Ishikawa (cell line): ENCODE data around the gene PTPRN2.

Source experiments
- CEBPB ChIP-seq: IDR thresholded peaks from 2 replicates; pipeline ENCODE4 v1.6.1; 2012
- CREB1 ChIP-seq: IDR thresholded peaks from 2 replicates; pipeline ENCODE4 v1.6.1; 2012; ENCODE audit warnings: low read depth
- EGR1 ChIP-seq: IDR thresholded peaks from 2 replicates; pipeline ENCODE4 v1.6.1; 2012
- EP300 ChIP-seq: IDR thresholded peaks from 2 replicates; pipeline ENCODE4 v1.6.1; 2012; ENCODE audit warnings: borderline replicate concordance
- FOXM1 ChIP-seq: IDR thresholded peaks from 2 replicates; pipeline ENCODE4 v1.6.1; 2012; ENCODE audit warnings: low read depth, borderline replicate concordance
- NFIC ChIP-seq: IDR thresholded peaks from 2 replicates; pipeline ENCODE4 v1.6.1; 2012
- RAD21 ChIP-seq: IDR thresholded peaks from 2 replicates; pipeline ENCODE4 v1.6.1; 2012; ENCODE audit warnings: low read depth
- TAF1 ChIP-seq: IDR thresholded peaks from 2 replicates; pipeline ENCODE4 v1.6.1; 2012; ENCODE audit warnings: low read depth, mild to moderate bottlenecking
- TCF12 ChIP-seq: IDR thresholded peaks from 2 replicates; pipeline ENCODE4 v1.6.1; 2012; ENCODE audit warnings: low read depth
- TEAD4 ChIP-seq: IDR thresholded peaks from 2 replicates; pipeline ENCODE4 v1.6.1; 2012
- YY1 ChIP-seq: IDR thresholded peaks from 2 replicates; pipeline ENCODE4 v1.6.1; 2012; ENCODE audit warnings: low read depth
- ZBTB7A ChIP-seq: IDR thresholded peaks from 2 replicates; pipeline ENCODE4 v1.6.1; 2012; ENCODE audit warnings: low read depth
- TF ChIP-seq, protein P1 (sequence below): IDR thresholded peaks from 2 replicates; pipeline ENCODE4 v1.6.1; 2012
- TF ChIP-seq, protein P2 (sequence below): IDR thresholded peaks from 2 replicates; pipeline ENCODE4 v1.6.1; 2012; ENCODE audit warnings: low read depth, mild to moderate bottlenecking
- TF ChIP-seq, protein P3 (sequence below): IDR thresholded peaks from 2 replicates; pipeline ENCODE4 v1.6.1; 2012

Gene PTPRN2

DNA sequence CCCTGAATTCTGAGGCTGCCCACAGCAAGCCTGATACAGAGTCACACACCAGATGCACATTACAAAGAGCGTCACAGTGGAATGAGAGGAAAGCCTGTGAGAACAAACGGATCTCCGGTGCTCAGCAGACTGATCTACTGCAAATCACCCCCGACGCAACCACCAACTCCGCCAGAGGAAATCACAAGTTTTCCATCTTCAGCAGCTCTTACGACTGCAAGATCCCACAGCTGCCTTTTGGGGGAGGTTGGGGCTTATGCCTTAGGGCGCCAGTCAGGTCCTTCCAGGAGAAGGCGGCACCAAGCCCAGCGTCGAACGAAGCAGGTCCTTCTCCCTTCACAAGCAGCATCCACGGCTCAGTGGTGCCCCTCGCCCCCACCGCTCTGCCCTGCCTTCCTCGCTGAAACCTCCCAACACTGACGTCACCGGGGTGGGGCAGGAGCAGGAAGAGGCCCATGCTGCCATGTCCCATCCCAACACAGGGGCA lies 32.5 kb downstream of the PTPRN2 start:
- TF ChIP-seq EP300: no peak
- TF ChIP-seq NFIC: no peak
- TF ChIP-seq TAF1: no peak
- no peak for TF ChIP-seq FOXM1
- TF ChIP-seq, protein P1, sequence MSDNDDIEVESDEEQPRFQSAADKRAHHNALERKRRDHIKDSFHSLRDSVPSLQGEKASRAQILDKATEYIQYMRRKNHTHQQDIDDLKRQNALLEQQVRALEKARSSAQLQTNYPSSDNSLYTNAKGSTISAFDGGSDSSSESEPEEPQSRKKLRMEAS: no peak
- no peak for TF ChIP-seq CEBPB
- no peak for TF ChIP-seq TEAD4
- TF ChIP-seq, protein P2, sequence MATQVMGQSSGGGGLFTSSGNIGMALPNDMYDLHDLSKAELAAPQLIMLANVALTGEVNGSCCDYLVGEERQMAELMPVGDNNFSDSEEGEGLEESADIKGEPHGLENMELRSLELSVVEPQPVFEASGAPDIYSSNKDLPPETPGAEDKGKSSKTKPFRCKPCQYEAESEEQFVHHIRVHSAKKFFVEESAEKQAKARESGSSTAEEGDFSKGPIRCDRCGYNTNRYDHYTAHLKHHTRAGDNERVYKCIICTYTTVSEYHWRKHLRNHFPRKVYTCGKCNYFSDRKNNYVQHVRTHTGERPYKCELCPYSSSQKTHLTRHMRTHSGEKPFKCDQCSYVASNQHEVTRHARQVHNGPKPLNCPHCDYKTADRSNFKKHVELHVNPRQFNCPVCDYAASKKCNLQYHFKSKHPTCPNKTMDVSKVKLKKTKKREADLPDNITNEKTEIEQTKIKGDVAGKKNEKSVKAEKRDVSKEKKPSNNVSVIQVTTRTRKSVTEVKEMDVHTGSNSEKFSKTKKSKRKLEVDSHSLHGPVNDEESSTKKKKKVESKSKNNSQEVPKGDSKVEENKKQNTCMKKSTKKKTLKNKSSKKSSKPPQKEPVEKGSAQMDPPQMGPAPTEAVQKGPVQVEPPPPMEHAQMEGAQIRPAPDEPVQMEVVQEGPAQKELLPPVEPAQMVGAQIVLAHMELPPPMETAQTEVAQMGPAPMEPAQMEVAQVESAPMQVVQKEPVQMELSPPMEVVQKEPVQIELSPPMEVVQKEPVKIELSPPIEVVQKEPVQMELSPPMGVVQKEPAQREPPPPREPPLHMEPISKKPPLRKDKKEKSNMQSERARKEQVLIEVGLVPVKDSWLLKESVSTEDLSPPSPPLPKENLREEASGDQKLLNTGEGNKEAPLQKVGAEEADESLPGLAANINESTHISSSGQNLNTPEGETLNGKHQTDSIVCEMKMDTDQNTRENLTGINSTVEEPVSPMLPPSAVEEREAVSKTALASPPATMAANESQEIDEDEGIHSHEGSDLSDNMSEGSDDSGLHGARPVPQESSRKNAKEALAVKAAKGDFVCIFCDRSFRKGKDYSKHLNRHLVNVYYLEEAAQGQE: no peak
- TF ChIP-seq, protein P3, sequence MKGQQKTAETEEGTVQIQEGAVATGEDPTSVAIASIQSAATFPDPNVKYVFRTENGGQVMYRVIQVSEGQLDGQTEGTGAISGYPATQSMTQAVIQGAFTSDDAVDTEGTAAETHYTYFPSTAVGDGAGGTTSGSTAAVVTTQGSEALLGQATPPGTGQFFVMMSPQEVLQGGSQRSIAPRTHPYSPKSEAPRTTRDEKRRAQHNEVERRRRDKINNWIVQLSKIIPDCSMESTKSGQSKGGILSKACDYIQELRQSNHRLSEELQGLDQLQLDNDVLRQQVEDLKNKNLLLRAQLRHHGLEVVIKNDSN: no peak
- no peak for TF ChIP-seq TCF12
- TF ChIP-seq YY1: no peak
- no peak for TF ChIP-seq ZBTB7A
- TF ChIP-seq RAD21: no peak
- no peak for TF ChIP-seq EGR1

DNA sequence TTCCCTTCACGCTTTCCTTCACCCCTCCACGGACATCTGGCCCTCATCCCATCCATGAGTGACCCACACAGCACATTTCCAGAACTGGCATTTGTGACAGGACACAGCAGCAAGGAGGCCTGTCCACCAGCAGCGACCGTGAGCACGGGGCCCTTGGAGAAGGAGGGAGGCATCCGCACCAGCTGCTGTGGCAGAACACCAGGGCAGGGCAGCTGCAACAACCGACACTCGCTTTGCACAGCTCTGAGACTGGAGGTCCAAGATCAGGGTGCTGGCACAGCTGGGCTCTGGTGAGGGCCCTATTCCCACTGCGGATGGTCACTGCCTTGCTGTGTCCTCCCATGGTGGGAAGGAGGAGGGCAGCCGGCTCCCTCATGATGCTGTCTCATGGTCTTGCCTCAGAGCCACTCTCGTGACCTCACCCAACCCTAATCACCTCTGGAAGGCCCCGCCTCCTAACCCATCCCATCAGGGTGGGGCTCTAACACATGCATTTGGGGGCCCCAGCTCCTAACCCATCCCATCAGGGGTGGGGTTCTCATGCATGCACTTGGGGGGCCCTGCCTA lies 36.7 kb downstream of the PTPRN2 start:
- TF ChIP-seq RAD21 (no peak), TEAD4 (no peak), TCF12 (no peak), EP300 (no peak), CEBPB (no peak), TAF1 (no peak), YY1 (no peak)
- TF ChIP-seq, protein P2: no peak

DNA sequence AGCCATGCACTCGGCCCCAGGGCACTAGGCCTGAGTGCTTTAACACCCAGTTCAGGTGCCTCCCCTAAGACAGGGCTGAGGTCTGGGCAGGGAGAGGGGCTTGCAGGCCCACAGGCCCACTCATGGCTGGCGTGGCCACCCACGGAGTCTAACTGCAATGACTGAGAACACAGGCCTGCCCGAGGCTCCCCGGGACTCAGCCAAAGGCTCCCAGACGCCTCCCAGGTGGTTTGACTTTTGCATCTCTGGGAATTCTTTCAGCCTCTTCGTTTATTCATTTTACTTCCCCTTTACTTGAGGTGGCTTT lies 37.3 kb downstream of the PTPRN2 start:
- no peak for TF ChIP-seq CREB1

DNA sequence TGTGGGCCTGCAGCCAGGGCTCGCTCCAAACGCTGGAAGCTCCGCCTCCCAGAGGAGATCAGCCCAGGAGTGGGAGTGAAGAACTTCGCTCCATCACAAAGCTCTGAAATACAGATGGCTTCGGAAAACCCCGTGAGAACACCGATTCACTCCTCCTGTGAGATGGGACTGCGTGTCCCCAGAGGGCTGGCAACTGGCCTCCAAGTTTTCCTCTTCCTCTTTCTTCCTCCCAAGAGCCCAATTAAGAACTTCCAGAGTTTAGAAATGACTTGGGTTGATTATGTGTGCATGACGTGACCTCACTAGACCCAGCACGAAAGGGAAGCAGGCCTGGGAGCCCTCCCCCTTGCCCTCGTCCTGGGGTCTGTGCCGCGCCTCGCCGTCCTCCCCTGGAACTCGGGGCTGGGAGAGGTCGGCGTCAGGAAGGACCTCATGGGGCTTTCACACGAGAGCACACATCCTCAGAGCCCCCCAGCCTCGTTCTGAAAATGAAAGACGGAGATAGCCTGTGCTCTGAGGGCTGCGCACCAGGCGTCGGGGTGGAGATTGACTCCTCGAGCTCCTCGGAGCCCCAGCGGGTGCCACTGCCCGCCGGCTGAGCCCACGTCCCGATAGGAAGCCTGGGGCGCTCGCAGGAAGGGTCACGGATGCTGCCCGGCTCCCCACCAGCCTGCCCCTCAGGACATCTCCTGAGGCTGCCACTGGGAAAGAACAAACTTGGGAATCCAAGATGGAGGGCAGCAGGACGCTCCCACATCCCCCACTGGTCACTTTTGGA lies 37.8 kb downstream of the PTPRN2 start:
- TF ChIP-seq NFIC: no peak
- TF ChIP-seq, protein P3: no peak
- TF ChIP-seq TCF12: no peak
- TF ChIP-seq, protein P2: no peak
- TF ChIP-seq YY1: no peak
- TF ChIP-seq RAD21: no peak
- TF ChIP-seq CEBPB: no peak
- no peak for TF ChIP-seq TEAD4
- TF ChIP-seq, protein P1: no peak
- no peak for TF ChIP-seq FOXM1

DNA sequence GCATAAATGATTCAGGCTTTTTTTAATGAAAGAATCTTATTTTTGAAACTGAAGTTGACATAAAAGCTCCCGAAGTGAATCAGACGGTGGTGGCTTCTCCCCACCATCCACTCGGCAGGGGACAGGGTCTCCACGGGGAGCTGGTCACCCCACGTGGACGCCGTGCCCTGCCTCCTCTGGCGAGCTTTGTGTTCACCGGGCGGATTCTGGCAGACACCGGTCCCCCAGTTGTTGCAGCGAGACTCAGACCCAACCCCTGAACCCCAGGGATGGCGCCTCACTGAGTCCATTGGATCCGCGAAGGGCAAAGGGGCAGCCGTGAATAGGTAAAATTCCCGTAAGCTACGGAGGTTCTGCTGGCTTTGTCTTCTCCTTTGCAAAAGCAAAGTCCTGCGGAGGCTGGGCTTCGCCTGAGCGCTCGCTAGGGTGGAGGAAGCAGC lies 38.4 kb downstream of the PTPRN2 start:
- TF ChIP-seq CEBPB (no peak), TCF12 (no peak), NFIC (no peak), TAF1 (no peak), ZBTB7A (no peak), RAD21 (no peak), FOXM1 (no peak), EP300 (no peak), EGR1 (no peak), YY1 (no peak), TEAD4 (no peak)
- TF ChIP-seq, protein P2: no peak
- TF ChIP-seq, protein P3: no peak
- TF ChIP-seq, protein P1: no peak
